ENCODE results near the gene OR2F2.

The OR2F2 gene, protein sequence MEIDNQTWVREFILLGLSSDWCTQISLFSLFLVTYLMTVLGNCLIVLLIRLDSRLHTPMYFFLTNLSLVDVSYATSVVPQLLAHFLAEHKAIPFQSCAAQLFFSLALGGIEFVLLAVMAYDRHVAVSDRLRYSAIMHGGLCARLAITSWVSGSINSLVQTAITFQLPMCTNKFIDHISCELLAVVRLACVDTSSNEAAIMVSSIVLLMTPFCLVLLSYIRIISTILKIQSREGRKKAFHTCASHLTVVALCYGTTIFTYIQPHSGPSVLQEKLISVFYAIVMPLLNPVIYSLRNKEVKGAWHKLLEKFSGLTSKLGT

GRCh38 chr7:143934526-143935325 is at the start of gene OR2F2:
OR2F2 (plus strand) TSS chr7:143935233; CDS start chr7:143935233, 0 bp downstream.
- peak; percentile 29 for DNase-seq (ENCODE audit: low spot score)

DNA sequence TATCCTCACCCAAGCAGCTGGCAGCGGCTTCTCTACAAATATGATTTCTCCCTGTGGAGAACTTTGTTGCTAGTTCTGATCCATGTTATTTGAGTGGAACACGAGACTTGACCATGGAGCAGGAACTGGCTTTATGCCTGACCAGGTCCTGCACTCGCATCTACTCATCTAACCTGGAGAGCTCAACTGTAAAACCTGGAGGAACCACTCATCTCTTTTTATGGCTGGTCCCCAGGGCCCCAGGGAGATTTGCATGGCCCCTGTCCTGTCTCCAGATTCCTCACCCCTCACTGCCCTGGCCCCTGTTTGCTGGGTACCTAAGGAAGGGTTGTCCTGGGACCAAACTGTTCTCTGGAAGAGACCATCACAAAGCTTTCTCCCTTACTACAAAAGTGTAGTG is 49.1 kb upstream of the OR2F2 start:
- DNase-seq (ENCODE audit: low spot score): no peak

DNA sequence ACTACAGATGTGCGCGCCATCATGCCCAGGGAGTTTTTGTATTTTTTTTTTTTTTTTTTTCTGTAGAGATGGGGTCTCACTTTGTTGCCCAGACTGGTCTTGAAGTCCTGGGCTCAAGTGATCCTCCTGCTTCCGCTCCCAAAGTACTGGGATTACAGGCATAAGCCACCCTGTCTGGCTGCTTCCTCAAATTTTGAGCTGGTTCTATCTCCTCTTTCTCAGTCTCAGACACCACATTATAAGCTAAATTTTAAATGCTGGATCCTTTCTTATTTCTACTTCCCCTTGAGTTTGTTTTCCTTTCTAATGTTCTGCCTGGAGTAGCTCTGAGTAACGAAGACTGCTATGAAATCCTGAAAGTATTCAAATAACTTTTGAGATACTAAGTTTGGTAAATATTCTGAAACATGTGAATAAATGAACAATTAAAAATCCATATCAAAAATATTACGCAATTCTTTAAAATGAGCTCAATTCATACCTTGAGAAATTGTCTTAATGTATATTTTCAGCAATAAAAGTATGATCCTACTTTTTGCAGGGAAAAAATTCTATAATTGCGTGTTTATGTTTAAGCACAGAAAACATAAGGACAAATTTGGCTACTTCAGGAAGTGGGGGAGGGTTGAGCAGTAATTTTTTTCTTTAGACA is 48.1 kb upstream of the OR2F2 start:
- DNase-seq (ENCODE audit: low spot score): no peak

DNA sequence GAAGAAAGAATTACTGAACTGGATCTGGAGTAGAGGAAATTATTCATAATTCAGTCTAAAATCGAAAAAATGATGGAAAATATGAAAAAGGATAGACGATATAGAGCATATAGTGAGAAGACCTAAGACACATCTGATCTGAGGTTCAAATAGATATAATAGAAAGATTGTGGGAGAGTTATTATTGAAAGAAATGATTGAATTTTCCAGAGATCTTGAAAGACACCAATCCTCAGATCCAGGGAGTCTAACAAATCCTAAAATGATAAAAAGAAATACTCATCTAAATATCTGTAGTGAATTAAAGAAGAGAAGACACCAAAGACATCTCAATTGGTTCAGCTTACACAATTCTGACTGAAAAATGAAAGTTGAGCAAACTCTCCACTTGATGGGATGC is 46.0 kb upstream of the OR2F2 start:
- no peak for DNase-seq (ENCODE audit: low spot score)

- no peak for DNase-seq (ENCODE audit: low spot score)
Measured at GRCh38 chr7:143890558-143890957, 44.5 kb upstream of the OR2F2 start.

DNA sequence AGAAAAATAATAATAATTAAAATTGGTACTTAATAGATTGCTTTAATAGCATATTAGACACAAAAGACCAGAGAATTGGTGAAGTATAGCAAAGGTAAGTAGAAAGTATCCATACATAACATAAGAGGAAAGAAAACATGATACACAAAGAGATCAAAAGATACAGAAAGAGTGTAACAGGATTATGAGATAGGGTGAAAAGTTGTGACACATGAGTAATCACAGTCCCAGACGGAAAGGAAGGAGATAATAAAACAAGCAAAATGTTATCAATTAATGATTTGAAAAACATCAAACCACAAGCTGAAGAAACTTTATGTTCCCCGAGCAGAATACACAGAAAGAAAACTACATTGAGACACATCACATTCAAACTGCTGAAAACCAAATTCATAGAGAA is 43.6 kb upstream of the OR2F2 start:
- no peak for DNase-seq (ENCODE audit: low spot score)

DNA sequence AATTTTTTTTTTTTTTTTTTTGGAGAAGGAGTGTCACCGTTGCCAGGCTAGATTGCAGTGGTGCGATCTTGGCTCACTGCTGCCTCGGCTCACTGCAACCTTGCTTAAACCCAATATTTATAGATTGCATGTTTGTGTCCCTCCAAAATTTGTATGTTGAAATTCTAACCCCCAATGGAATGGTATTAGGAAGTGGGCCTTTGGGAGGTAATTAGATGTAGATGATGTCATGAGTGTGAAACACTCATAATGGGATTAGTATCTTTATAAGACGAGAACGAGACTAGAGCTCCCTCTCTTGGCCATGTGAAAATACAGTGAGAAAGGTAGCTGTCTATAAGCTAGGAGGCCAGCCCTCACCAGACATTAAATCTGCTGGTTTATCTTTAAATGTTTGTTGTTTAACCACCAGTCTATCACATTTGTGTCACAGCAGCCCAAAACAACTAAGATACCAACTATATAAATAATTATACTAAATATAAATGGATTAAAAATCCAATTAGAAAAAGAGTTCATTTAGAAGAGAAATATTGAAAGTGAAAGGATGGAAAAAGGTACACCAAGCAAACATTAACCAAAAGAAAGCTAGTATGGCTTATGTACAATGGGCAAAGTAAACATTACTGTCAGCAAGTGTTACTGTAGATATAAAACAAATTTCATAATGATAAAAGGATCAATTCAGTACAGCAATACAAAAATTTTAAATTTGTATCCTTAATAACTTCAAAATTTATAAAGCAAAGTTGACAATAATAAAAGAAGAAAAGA is 42.3 kb upstream of the OR2F2 start:
- no peak for DNase-seq (ENCODE audit: low spot score)

- DNase-seq (ENCODE audit: low spot score): no peak
Measured at GRCh38 chr7:143896667-143897066, 38.4 kb upstream of the OR2F2 start.

DNA sequence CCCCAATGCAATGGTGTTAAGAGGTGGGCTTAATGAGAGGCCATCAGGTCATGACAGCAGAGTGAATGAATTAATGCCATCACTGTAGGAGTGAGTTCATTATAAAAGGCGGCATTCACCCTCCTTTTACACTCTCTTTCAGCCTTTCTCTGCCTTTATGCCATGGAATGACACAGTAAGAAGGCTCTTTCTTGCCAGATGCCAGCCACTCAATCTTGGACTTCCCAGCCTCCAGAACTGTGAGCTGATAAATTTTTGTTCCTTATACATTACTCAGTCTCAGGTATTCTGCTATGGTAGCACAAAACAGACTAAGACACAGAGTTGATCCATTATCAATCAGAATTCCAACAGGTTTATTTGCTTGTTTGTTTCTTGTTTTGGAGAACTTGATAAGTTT is 36.2 kb upstream of the OR2F2 start:
- DNase-seq (ENCODE audit: low spot score): no peak

- no peak for DNase-seq (ENCODE audit: low spot score)
Measured at GRCh38 chr7:143900230-143900766, 34.7 kb upstream of the OR2F2 start.

- DNase-seq (ENCODE audit: low spot score): peak; percentile 30
Measured at GRCh38 chr7:143901332-143901667, 33.7 kb upstream of the OR2F2 start.

DNA sequence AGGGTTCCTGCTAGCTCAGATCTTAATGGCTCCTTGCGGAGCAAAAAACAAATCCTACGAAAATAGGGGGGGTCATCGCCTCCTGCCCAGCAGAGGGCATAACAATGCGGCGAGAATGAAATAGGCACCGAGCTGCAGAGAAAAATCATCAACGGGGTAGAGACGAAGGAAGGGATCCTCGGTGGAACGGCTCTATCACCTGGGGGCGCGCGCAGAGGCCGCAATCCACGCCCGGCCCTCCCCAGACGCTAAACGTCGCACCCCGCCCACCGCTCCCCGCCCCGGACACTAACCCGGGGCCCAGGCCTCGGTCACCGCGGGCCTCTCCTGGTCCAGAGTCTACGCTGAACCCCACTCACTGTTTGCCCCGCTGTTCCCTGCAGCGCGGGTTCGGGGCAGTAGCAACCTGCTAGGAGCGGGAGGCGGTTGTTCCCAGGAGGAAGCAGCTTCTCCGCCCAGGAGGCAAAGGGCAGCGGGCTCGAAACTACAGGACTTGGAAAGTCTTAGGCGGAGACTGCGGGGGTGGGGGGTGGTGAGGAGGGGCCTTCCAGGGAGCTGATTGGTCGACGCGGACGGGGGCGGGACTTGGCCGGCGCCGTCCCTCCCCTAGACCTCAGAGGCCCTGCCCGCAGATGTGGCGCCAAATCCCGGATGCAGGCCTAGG is 33.2 kb upstream of the OR2F2 start, which contains the start of gene TCAF1:
Gene TCAF1 (minus strand): TSS at position 509 of the 664 bp plus-strand sequence. CDS start 25,568 bp downstream, outside the sequence.
- DNase-seq (ENCODE audit: low spot score): peak; percentile 96

GRCh38 chr7:143902332-143902899 is 32.6 kb upstream of the OR2F2 start:
- DNase-seq (ENCODE audit: low spot score): no peak

DNA sequence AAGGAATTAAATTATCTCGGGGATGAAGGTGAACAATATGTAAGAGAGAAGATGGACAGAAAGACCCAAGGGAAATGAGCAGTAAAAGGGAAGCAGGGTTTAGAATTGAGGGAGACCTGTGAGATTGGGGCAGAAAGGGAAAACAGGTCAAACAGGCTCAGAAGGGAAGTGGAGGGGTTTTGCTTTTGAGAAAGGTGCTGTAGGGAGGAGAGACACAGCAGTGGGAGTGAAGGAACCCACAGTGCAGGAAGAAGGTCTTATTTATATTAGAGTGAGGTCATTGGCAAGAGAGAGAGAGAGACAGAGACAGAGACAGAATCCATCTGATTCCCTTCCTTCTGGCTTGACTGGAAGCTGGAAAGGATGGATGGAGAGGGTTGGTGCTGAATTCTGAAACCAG is 29.5 kb upstream of the OR2F2 start:
- no peak for DNase-seq (ENCODE audit: low spot score)

GRCh38 chr7:143906151-143906550 is 28.9 kb upstream of the OR2F2 start:
- no peak for DNase-seq (ENCODE audit: low spot score)

GRCh38 chr7:143906895-143907294 is 28.1 kb upstream of the OR2F2 start:
- DNase-seq (ENCODE audit: low spot score): no peak

DNA sequence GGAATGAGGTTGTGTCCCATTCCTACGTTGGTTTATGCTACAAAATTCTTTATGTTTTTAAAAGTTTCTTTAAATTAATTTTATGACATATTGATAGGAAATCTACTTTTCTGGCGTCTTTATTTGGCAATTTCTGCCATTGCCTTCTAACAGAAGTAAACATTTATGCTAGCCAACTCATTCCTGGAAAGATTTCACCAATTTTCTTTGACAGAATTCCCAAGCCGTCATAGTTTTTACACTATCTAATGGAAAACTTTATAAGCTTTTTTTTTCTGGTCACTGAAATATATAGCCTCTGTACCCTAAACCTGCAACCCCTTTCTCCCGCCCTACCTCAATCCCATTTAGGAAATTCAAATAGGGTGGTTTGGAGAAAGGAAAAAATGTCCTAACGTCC is 26.9 kb upstream of the OR2F2 start:
- no peak for DNase-seq (ENCODE audit: low spot score)

DNA sequence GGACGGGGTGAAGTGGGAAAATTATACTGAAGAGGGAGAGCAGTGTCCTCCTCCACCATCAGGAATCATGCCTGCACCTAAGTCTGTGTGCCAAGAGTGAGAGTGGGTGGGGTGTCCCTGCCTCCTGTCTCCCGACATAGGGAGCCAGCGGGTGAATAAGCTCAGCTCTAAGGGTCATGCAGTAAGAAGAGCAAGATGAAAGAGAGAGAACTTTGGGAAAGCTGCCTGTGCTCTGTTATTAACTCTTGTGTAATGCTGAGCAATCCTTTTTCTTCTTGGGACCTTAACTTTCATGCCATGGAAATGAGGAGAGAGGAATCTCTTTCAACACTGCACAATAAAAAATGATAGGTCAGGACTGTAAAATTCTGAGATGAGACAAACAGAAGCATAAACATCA is 25.2 kb upstream of the OR2F2 start:
- DNase-seq (ENCODE audit: low spot score): no peak

DNA sequence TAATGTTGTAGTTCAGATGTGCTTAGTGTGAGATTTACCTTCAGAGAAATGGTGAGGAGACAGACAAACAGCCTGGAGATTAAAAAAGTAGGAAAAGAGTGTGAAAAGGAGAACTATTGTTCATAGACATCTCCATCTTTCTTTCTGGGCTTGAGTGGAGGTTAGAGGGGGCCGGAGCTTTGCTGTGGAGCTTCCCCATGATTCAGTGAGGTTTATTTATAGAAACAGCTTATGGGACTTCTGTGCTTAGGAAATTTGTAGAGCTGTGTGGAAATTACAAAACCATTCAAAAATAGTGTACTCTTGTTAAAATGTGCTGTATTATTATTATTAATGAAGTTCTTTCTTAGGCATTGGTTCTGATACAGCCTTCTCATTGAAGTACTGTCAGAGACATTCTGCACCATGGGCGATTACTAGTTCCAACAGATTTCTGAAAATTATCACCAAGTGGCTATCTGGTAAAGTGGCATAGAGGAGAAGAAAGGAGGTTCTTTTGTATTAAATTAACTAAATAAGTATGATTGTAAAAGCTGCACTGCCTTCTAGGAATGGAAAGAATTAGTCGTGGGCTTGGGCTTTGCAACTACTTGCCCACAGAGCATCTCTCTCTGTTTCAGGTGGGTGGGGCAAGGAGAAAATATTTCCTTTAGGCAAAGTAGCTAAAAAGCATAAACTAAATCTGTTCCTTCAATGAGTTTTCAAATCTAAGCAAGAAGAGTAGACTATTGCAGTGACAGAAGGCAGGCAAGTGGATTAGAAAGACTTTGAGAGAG is 24.4 kb upstream of the OR2F2 start:
- DNase-seq (ENCODE audit: low spot score): no peak

DNA sequence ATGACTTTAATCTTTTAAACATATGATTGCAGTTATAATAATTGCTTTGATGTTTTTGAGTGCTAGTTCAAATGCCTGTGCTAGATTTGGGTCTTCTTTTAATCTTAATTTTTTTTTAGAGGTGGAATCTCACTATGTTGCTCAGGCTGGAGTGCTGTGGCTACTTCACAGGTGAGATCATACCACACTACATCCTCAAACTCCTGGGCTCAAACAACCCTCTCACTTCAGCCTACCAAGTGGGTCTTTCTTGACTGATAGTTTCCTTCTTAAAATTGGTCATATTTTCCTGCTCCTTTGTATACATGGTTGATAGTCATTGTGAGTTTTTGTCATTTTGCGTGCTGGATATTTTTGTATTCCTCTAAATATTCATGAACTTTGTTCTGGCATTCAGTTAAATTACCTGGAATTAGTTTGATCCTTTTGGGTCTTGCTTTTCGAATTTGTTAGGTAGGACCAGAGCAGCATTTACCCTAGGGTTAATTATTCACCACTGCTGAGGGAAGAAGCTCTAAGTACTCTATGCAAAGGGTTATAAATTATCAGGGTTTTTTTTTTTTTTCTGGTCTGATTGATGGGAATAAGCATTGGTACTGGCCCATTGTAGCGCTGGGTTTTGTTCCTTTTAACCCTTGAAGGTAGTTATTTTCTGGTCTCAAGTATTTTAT is 21.0 kb upstream of the OR2F2 start:
- no peak for DNase-seq (ENCODE audit: low spot score)
